IMR-90 (cell line): ENCODE measurements around the gene RBFOX1. TPM values are rescaled to one million over a fixed set of nuclear protein-coding genes. Genes with fewer than 3 reads are reported as not detected.

Experiments
- ATAC-seq: fragments of 200-7000 bp; cut with Tn5 transposase; 2 replicates; pipeline ENCODE4 v1.9.1; 2020; ENCODE audit warnings: low read depth, mild to moderate bottlenecking, moderate library complexity
- BruUV-seq: library from RNA; stranded (reverse); fragments of 400-500 nt; replicated peaks from 2 replicates; lab custom pipeline; 2021; lab: Mats Ljungman, UMichigan
- CTCF ChIA-PET: fragments of 300-600 bp; formaldehyde crosslinking; extraction: SDS; loops from one replicate; lab custom pipeline; 2021; ENCODE audit warnings: antibody characterized with exemption; lab: Yijun Ruan, JAX
- POLR2A ChIA-PET: fragments of 300-600 bp; sonication (Branson Sonifier 250); formaldehyde crosslinking; loops from one replicate; lab custom pipeline; 2022; ENCODE audit warnings: antibody characterized with exemption; ENCODE audit not compliant: unreplicated experiment; lab: Charles Lee
- DNase-seq: peaks from one replicate; pipeline ENCODE4 v3.0.0; 2013
- H2AFZ ChIP-seq: replicated peaks from 2 replicates; pipeline ENCODE3; 2013; ENCODE audit warnings: low read length, mild to moderate bottlenecking; ENCODE audit not compliant: poor library complexity
- H2AK5ac ChIP-seq: 2 replicates; pipeline ENCODE4 v1.6.1; 2013; ENCODE audit warnings: low read depth, low read length, inconsistent platforms
- H2AK9ac ChIP-seq: replicated peaks from 2 replicates; pipeline ENCODE3; 2013; ENCODE audit warnings: mild to moderate bottlenecking, low read depth, low read length, moderate library complexity; ENCODE audit not compliant: poor library complexity
- H2BK120ac ChIP-seq: 2 replicates; pipeline ENCODE4 v1.6.1; 2013; ENCODE audit warnings: low read depth, low read length, inconsistent platforms
- H2BK15ac ChIP-seq: 3 replicates; pipeline ENCODE4 v1.6.1; 2013; ENCODE audit warnings: low read depth, low read length, inconsistent platforms
- H2BK20ac ChIP-seq: 2 replicates; pipeline ENCODE4 v1.6.1; 2013; ENCODE audit warnings: low read depth, mild to moderate bottlenecking, inconsistent platforms, low read length, moderate library complexity
- H2BK5ac ChIP-seq: 2 replicates; pipeline ENCODE4 v1.6.1; 2013; ENCODE audit warnings: mild to moderate bottlenecking, low read depth, low read length, inconsistent platforms; ENCODE audit not compliant: poor library complexity, severe bottlenecking
- H3K14ac ChIP-seq: replicated peaks from 2 replicates; pipeline ENCODE4 v1.6.1; 2013; ENCODE audit warnings: low read depth, low read length, inconsistent platforms
- H3K18ac ChIP-seq: 2 replicates; pipeline ENCODE4 v1.6.1; 2013; ENCODE audit warnings: low read depth, low read length, control low read depth
- H3K23ac ChIP-seq: 2 replicates; pipeline ENCODE4 v1.6.1; 2013; ENCODE audit warnings: low read depth, low read length, inconsistent platforms
- H3K27ac ChIP-seq: 2 replicates; pipeline ENCODE4 v1.5.1; 2013; ENCODE audit warnings: mild to moderate bottlenecking, control low read depth, low read length; ENCODE audit not compliant: insufficient read depth
- H3K27me3 ChIP-seq: 2 replicates; pipeline ENCODE4 v1.6.1; 2013; ENCODE audit warnings: low read length; ENCODE audit not compliant: control insufficient read depth, insufficient read depth
- H3K36me3 ChIP-seq: 2 replicates; pipeline ENCODE4 v1.6.1; 2013; ENCODE audit warnings: low read length, mixed read lengths; ENCODE audit not compliant: control insufficient read depth, insufficient read depth
- H3K4ac ChIP-seq: 2 replicates; pipeline ENCODE4 v1.6.1; 2013; ENCODE audit warnings: low read depth, low read length, inconsistent platforms
- H3K4me1 ChIP-seq: 2 replicates; pipeline ENCODE4 v1.6.1; 2013; ENCODE audit warnings: low read length, mixed read lengths; ENCODE audit not compliant: control insufficient read depth, insufficient read depth
- H3K4me2 ChIP-seq: 2 replicates; pipeline ENCODE4 v1.6.1; 2013; ENCODE audit warnings: low read depth, mild to moderate bottlenecking, control low read depth, low read length, moderate library complexity
- H3K4me3 ChIP-seq: 2 replicates; pipeline ENCODE4 v1.5.1; 2013; ENCODE audit warnings: low read depth, mild to moderate bottlenecking, control low read depth, low read length, moderate library complexity; ENCODE audit not compliant: insufficient read depth
- H3K56ac ChIP-seq: 2 replicates; pipeline ENCODE4 v1.6.1; 2013; ENCODE audit warnings: low read length, inconsistent platforms; ENCODE audit not compliant: insufficient read depth; ENCODE audit errors: extremely low read depth
- H3K79me1 ChIP-seq, 2 experiments: 2 replicates each; pipeline ENCODE4 v1.6.1; 2013; ENCODE audit warnings: low read length in 2 of 2, inconsistent platforms in 1 of 2, low read depth in 1 of 2
- H3K9ac ChIP-seq: 2 replicates; pipeline ENCODE4 v1.6.1; 2013; ENCODE audit warnings: low read depth, low read length, control low read depth
- H3K9me1 ChIP-seq: 2 replicates; pipeline ENCODE4 v1.6.1; 2013; ENCODE audit warnings: low read length, inconsistent platforms; ENCODE audit not compliant: insufficient read depth
- H3K9me3 ChIP-seq: 2 replicates; pipeline ENCODE4 v1.6.1; 2013; ENCODE audit warnings: low read length; ENCODE audit not compliant: control insufficient read depth, insufficient read depth
- H4K20me1 ChIP-seq: 2 replicates; pipeline ENCODE4 v1.6.1; 2013; ENCODE audit warnings: low read length, inconsistent platforms; ENCODE audit not compliant: insufficient read depth
- H4K5ac ChIP-seq: 2 replicates; pipeline ENCODE4 v1.6.1; 2013; ENCODE audit warnings: mild to moderate bottlenecking, low read depth, low read length, control low read depth
- H4K8ac ChIP-seq, 2 experiments: 2 replicates each; pipeline ENCODE4 v1.6.1; 2013; ENCODE audit warnings: low read depth in 2 of 2, low read length in 2 of 2, control low read depth in 1 of 2, inconsistent platforms in 1 of 2
- H4K91ac ChIP-seq: 2 replicates; pipeline ENCODE4 v1.6.1; 2013; ENCODE audit warnings: low read depth, low read length, inconsistent platforms; ENCODE audit not compliant: insufficient read depth
- FOS ChIP-seq: fragments of 150-350 bp; IDR thresholded peaks from 2 replicates; pipeline ENCODE4 v1.6.1; 2016; ENCODE audit warnings: low read depth, low read length
- RCOR1 ChIP-seq: IDR thresholded peaks from 2 replicates; pipeline ENCODE4 v1.6.1; 2012; ENCODE audit warnings: mild to moderate bottlenecking, low read length, improper control_type of control experiment; ENCODE audit not compliant: insufficient replicate concordance
- RFX5 ChIP-seq: IDR thresholded peaks from 2 replicates; pipeline ENCODE4 v1.8.0; 2012; ENCODE audit warnings: low read depth, mild to moderate bottlenecking, low read length, moderate library complexity
- WGBS, 2 experiments: methylation state at CpG; one replicate each; pipeline versions ENCODE4 v1.1.5 to v1.1.7; 2013; ENCODE audit warnings: missing lambda C conversion rate in 2 of 2; ENCODE audit not compliant: insufficient read length in 1 of 2; ENCODE audit errors: extremely low coverage in 2 of 2; 5-methylcytosine and 5-hydroxymethylcytosine counted together
- dilution Hi-C: fragments of 300-500 bp; cut with HindIII; formaldehyde crosslinking; loops from one replicate; pipeline ENCODE4 v1.14.3; 2018; ENCODE audit warnings: low sequenced_read_pairs; ENCODE audit not compliant: unreplicated experiment
- in situ Hi-C: fragments of 300-500 bp; cut with MboI; formaldehyde crosslinking; loops from 3 replicates; pipeline ENCODE4 v1.14.3; 2019; ENCODE audit warnings: low sequenced_read_pairs, inconsistent platforms, mixed read lengths
- intact Hi-C: fragments of 100-400 bp; cut with micrococcal nuclease; formaldehyde crosslinking; loops from 2 replicates; pipeline ENCODE4 v1.10.0; 2022
- polyA plus RNA-seq, 3 experiments: library from polyadenylated mRNA; depleted of rRNA; stranded (reverse); fragments of >200 nt; gene quantifications; 2 replicates each; pipeline ENCODE4 v1.2.3, GENCODE V29; 2012; ENCODE audit warnings: low replicate concordance in 1 of 3
- total RNA-seq: library from RNA; depleted of rRNA; stranded (reverse); fragments of >200 nt; gene quantifications from 2 replicates; pipeline ENCODE4 v1.2.3, GENCODE V29; 2012

Gene RBFOX1
- total and polyA plus RNA-seq, 2 of the 4 experiments (the other 2 are of a cell fraction) = not detected

DNA sequence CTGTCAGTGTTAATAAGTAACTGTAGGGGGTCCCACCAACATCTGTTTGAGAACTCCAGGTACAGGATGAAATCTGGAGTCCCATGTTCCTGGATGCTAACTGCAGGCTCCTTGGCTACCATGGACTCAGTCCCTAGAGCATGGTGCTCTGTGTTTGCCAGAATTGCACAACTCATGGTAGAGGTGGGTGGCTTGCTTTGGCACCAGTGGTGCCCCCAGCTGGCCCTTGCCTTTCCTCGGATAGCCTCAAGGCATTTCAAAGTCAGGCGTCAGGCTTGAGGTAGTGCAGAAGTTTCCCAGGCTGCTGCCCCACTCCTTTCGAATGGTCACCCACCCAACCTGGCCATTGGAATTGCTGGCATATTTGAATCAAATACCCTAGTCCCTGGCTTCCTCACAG is 179.9 kb downstream of the RBFOX1 start:
- Histone ChIP-seq H4K8ac (no peak overlapping the region), H3K27ac (no peak overlapping the region), H3K9me3 (peaks cover 17% of the 10 kb centered on the region), H3K27me3 (no peaks in the 10 kb centered on the region), H2BK20ac (no peak overlapping the region), H2BK15ac (no peak overlapping the region), H4K5ac (no peak overlapping the region), H3K56ac (no peak overlapping the region), H3K4me1 (no peaks in the 10 kb centered on the region), H3K9ac (no peak overlapping the region), H3K79me1 (no peaks in the 10 kb centered on the region), H3K23ac (no peak overlapping the region), H2BK120ac (no peak overlapping the region), H3K4me3 (no peak overlapping the region), H3K14ac (no peak overlapping the region), H4K20me1 (no peaks in the 10 kb centered on the region), H3K4ac (no peak overlapping the region), H3K18ac (no peak overlapping the region), H2AFZ (no peak overlapping the region), H2BK5ac (no peak overlapping the region), H3K9me1 (no peaks in the 10 kb centered on the region), H2AK5ac (no peak overlapping the region), H3K36me3 (no peaks in the 10 kb centered on the region), H3K4me2 (no peak overlapping the region), H2AK9ac (no peak overlapping the region), H4K91ac (no peak overlapping the region)
- DNase-seq = no peak
- TF ChIP-seq FOS (no peak), RCOR1 (no peak), RFX5 (no peak)
- ChIA-PET CTCF (interaction anchor here (1.1 kb wide), 1 partner anchor 12 kb away, joined by 4 read pairs; no protein-coding TSS in a partner anchor), POLR2A (no interaction called here)
- intact Hi-C loops (no loop called here), in situ Hi-C loops (no loop called here), dilution Hi-C loops (no loop called here)
- no TSS peak for BruUV-seq
- 20% methylated on average over 1 of the region's 3 CpGs; no CpG with 5 or more reads in 1 of the 2 experiments for WGBS, 2 experiments
- ATAC-seq = no peak
